ENCODE data around the gene WIF1.

Gene WIF1

GRCh38 chr12:65121956-65122469 lies 908 bp upstream of the WIF1 start:
- no peak for DNase-seq

GRCh38 chr12:65119063-65119462 lies 2.0 kb downstream of the WIF1 start:
- DNase-seq: no peak

- no peak for DNase-seq
Measured at GRCh38 chr12:65113621-65114035, 7.5 kb downstream of the WIF1 start.

GRCh38 chr12:65106948-65107347 lies 14.2 kb downstream of the WIF1 start:
- peak; percentile 8 for DNase-seq

GRCh38 chr12:65100140-65100539 lies 21.0 kb downstream of the WIF1 start:
- DNase-seq: no peak

- DNase-seq: no peak
Measured at GRCh38 chr12:65099182-65099581, 21.9 kb downstream of the WIF1 start.

GRCh38 chr12:65098364-65098763 lies 22.7 kb downstream of the WIF1 start:
- no peak for DNase-seq

- DNase-seq: no peak
Measured at GRCh38 chr12:65094722-65095121, 26.4 kb downstream of the WIF1 start.

- DNase-seq: no peak
Measured at GRCh38 chr12:65093606-65094005, 27.5 kb downstream of the WIF1 start.

- DNase-seq: no peak
Measured at GRCh38 chr12:65090461-65090860, 30.6 kb downstream of the WIF1 start.

GRCh38 chr12:65086236-65086635 lies 34.9 kb downstream of the WIF1 start:
- no peak for DNase-seq

GRCh38 chr12:65084579-65084978 lies 36.5 kb downstream of the WIF1 start:
- no peak for DNase-seq

- DNase-seq: no peak
Measured at GRCh38 chr12:65083581-65083980, 37.5 kb downstream of the WIF1 start.

GRCh38 chr12:65082406-65082805 lies 38.7 kb downstream of the WIF1 start:
- DNase-seq: no peak

GRCh38 chr12:65081496-65081895 lies 39.6 kb downstream of the WIF1 start:
- no peak for DNase-seq

GRCh38 chr12:65074932-65075331 lies 46.2 kb downstream of the WIF1 start:
- no peak for DNase-seq

- DNase-seq: no peak
Measured at GRCh38 chr12:65069336-65069735, 51.8 kb downstream of the WIF1 start.

- no peak for DNase-seq
Measured at GRCh38 chr12:65067383-65067782, 53.7 kb downstream of the WIF1 start.

- DNase-seq: no peak
Measured at GRCh38 chr12:65055859-65056258, 65.2 kb downstream of the WIF1 start.

- DNase-seq: no peak
Measured at GRCh38 chr12:65051218-65051617, 69.9 kb downstream of the WIF1 start.

- no peak for DNase-seq
Measured at GRCh38 chr12:65045269-65045668, 75.8 kb downstream of the WIF1 start.

GRCh38 chr12:65039301-65039700 lies 81.8 kb downstream of the WIF1 start:
- DNase-seq: no peak

- DNase-seq: no peak
Measured at GRCh38 chr12:65025136-65025535, 96.0 kb downstream of the WIF1 start.

- DNase-seq: no peak
Measured at GRCh38 chr12:65023485-65023884, 97.6 kb downstream of the WIF1 start.

- no peak for DNase-seq
Measured at GRCh38 chr12:65022960-65023359, 98.1 kb downstream of the WIF1 start.

GRCh38 chr12:65022421-65022820 lies 98.7 kb downstream of the WIF1 start:
- DNase-seq: no peak

All from inflammatory macrophage treated with lipopolysaccharide for 4 hours (primary cell).